Activated T-helper 9 cell treated with anti-CD3 and anti-CD28 coated beads, Interleukin-2, amount 50 U/mL, for 16 hours (primary cell): ENCODE measurements around the gene CTSA.
"Not testable (repeated sequence)": the region's sequence is repeated elsewhere in the genome, so short reads cannot be mapped to it uniquely, and the experiment has no call there.

Experiments
- DNase-seq: peaks from one replicate; pipeline ENCODE4 v3.0.0-alpha.2; 2020; ENCODE audit warnings: low read depth

The CTSA gene

DNA sequence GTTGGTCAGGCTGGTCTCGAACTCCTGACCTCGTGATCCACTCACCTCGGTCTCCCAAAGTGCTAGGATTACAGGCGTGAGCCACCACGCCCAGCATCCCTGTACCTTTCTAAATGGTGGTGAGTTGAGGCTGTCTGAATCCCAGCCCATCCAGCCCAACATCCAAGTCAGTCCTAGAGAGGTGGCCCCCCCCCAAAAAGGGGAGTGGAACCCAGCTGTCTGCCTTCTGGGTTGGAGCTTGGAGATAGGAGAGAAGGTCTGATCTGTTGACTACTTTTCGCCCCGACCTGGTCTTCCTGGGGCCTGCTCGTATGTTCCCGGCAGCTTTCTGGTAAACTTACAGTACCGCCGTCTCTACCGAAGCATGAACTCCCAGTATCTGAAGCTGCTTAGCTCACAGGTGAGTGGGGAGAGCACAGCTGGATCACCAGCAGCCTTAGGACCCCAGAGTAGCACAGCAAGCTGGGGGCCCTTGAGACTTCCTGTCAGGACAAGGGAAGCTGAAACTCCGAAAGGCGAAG, 5.6 kb downstream of the CTSA start:
- DNase-seq = no peak

GRCh38 chr20:45897289-45897688, 6.2 kb downstream of the CTSA start:
- no peak for DNase-seq

DNA sequence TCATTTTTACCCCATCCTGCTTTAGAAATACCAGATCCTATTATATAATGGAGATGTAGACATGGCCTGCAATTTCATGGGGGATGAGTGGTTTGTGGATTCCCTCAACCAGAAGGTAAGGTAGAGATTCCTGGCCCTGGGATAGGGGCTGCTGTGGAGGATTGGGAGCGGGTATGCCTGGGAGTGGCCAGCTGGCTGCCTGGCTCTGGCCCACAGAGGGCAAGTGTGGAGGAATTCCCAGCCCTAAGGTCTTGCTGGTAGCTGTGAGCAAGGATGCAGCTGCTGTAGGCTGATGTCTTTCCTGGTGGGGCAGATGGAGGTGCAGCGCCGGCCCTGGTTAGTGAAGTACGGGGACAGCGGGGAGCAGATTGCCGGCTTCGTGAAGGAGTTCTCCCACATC, 6.6 kb downstream of the CTSA start:
- no peak for DNase-seq

- DNase-seq = no peak
Measured at GRCh38 chr20:45898285-45898684, 7.2 kb downstream of the CTSA start.

- DNase-seq = no peak
Measured at GRCh38 chr20:45899046-45899835, 8.1 kb downstream of the CTSA start.

- not testable (repeated sequence) for DNase-seq
Measured at GRCh38 chr20:45901332-45901731, 10.2 kb downstream of the CTSA start.

DNA sequence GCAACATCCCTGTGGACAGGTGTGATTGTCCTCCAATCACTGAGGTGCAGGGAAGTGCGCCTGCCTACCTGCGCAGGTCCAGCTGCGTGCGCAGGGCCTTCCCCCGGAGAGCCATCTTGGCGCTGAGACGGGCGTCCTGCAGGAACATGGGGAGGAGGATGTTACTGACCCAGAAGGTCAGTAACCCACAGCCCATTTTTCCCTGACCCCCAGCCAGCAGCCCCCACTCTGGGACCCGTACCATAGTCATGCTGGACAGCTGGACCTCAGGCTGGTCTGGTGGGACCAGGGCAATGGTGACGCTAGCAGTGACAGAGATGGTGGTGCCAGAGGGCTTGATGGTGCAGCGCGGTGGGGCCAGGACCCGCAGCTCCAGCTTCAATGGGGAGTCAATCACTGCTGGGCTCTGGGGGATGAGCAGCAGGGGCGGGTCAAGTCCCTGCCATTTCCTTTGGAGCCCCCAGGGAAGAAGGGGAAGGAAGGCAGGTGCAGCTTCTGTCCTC, 11.1 kb downstream of the CTSA start:
- DNase-seq = no peak

DNA sequence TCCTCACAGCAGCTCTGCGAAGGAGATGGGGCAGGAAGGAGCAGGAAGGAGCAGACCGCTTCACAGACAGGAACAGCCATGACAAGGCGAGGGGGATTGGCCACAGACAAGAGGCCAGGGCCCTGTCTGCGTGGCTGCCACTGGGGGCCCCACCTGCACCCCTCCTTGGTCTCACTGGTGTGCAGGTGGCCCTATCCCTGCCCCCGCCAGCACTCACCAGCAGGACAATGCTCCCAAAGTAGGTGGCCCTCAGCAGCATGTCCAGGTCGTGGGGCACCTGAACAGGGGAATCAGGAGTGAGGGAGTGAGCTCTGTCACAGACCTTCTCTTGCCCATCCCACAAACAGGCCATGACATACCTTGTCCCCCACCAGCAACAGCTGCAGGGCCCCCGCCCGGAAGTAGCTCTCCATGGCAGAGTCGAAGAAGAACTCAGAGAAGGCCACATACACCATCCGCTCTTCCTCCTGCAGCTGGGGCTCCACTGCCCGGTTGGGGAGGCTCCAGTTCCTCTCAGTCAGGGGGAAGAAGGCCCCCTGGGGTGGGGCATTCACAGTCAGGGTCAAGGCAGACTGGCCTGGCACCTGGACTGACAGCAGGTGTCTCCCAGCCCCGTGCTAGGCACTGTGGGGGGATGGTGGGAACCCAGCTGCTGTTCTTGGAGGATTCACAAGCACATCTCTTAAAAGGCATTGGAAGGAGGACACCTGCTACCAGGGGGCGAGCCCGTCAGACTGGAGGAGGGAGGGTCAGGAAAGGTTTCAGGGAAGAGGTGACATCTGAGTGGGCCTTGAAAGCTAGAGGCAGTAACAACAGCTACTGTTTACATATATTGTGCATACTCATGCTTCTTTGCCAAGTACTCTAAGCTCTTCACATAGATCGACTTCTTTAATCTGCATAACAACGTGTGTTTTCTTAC, 13.7 kb downstream of the CTSA start:
- DNase-seq = no peak

GRCh38 chr20:45905505-45906079, 14.5 kb downstream of the CTSA start:
- no peak for DNase-seq

DNA sequence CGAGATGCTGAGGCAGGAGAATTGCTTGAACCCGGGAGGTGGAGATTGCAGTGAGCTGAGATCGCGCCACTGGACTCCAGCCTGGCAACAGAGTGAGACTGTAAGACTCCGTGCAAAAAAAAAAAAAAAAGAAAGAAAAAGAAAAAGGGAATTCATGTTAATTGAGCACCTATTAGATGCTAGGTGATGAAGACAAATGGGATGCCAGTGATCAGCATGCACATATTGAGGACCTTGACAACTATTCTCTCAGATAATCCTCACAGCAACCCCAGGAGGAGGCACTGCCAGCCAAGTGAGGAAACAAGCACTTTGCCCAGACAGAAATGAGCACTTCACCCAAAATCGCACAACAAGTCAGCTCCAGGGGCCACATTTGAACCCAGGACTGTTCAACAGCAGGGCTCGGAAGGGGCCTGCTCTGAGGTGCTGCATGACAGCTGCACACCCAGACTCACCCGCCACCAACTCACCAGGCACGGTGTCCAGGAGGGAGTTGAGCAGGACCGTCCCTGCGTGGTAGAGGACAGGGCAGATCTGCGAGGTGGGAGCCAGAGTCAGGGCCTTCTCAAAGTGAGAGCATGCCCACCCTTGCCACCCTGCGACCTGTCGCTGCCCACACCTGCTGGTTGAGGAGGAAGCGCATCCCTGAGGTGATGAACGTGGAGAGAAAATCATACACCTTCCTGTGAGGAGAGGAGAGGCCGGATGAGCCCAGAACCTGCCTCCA, 16.2 kb downstream of the CTSA start:
- DNase-seq = no peak

DNA sequence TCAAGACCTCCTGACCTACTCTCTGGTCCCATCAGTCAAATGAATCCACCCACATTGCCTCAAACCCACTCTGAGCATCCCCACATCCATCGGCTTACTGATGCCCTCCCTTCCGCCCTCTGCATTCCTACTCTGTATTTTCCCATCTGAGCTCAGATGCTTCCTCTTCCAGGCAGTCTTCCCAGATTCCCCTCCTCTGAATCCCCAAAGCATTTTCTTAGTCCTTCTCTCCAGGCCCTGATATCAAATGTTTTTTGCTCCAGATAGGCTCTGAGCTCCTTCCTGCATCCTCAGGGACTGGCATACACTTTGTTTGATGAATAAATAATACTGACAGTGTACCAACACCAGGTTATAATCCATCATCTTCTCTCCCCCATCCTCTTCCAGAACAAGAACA, 16.9 kb downstream of the CTSA start:
- DNase-seq = no peak

DNA sequence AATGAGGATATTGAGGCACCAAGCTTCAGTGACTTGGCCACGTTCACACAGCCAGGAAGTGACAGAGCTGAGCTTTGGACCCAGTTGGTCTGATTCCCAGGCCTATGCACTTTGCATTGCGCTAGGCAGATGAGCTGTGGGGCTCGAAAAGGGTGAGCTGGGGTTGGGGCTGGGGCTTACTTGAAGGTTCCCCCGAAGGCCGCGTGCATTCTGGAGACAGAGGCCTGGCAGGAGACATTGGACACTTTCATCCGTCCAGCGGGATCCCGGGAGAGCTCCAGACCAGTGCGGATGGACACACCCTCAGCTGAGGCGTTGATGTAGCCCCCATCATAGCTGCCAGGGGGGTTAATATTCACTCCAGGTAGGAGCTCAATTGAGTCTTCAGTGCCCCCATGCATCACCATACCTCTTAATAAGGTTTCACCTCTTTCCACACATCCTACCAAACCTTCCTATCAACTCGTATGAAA, 18.2 kb downstream of the CTSA start:
- DNase-seq = no peak

DNA sequence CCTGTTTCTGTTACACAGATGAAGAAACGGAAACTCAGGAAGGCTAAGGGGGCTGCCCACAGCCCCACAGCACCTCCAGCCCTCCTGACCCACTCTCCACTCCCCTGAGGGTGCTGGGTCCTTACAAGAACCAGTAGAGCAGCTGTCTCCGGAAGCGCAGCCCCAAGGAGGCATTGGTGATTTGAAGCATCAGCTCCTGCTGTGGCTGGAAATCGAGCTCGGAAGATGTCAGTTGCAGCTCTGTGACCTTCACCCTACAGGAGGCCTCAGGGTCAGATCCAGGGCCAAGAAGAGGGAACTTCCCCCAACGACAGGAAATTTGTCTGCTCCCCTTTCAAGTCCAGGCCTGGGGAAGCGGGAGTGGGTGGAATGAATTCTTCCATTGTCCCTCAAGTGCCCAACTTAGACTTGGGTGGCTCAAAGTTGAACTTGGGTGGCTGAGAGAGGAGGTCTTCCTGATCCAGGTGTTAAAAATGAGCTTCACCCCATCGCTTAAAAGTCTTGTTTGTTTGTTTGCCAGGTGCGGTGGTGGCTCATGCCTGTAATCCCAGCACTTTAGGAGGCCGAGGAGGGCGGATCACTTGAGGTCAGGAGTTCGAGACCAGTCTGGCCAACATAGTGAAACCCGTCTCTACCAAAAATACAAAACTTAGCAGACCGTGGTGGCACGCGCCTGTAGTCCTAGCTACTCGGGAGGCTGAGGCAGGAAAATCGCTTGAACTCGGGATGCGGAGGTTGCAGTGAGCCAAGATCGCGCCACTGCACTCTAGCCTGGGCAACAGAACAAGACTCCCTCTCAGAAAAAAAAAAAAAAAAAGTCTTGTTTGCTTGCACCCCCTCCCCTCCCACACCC, 18.9 kb downstream of the CTSA start:
- DNase-seq = no peak

DNA sequence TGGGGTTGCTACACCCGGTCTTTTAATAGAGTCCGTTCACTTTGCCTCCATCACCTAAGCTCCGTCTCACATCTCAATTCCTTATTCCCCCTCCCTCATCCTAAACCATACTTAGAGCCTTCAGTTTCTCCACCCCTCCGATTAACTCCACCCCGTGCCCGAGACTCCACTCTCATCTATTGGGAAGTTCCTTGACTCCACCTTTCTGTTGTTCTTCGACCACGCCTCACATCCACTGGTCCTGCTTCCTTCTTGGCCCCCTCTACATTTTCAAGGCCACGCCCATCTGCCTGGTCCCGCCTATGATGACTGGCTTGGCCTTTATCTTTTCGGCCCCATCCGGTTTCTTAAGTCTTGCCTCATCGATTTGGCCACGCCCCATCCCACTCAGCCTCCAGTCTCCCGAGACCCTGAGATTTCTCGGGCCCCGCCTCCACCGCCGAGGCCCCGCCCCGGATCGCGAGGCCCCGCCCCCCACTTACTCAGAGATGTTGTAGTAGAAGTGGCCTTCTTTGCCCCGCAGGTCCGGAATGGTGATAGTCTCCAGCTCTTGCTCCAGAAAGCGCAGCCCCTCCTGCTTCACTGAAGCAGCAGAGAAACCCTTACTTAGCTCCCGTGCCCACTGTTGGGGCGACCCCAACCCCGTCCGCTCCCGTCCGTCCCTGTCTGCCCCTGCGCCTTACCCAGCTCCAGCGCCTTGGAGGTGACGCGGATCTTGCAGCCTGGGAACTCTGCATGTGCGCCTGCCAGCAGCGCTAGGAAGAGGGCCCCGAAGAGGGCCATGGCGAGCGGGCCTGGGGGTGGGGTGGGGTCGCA, 19.7 kb downstream of the CTSA start:
- DNase-seq = peak; percentile 86

DNA sequence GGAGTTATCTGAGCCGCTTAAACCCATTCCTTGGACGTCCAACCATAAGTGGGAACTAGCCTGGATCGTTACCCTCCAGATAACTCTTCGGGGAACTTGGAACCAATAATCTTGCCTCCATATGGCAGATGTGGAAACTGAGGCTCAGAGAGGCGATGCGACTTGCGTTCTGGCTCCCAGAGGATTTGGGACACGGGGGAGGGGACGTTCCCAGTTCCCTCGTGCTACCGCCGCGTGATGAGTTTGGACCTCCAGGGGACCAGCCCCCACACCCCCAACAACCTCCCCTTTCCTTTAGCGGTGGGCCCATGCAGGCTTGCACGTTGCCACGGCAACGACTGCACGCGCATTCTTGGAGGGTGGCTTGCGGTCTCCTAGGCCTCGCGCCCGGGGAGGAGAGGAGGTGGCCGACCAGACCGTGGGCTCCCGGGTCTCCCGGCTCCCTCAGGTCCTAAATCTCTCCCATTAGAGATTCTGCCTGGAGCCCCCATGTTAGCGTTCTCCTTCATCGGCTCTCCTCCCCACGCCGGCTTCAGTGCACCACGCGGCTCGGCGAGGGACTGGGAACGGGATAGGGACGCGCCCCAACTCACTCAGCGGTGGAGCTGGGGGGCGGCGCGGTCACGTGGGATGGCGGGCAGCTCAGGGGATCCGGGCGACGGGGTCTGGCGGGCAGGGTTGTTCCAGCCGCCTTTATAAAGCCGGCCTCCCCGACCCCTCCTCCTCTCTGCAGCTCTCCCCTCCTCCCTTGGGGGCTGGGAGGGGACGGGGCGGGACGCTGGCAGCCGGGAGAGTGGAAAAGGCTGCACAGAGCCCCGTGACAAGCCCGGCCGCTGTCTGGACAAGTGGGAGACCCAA, 20.6 kb downstream of the CTSA start, which contains the start of gene PLTP:
Gene PLTP, minus strand, starts transcription at position 670 of the 858 bp plus-strand sequence. CDS start 703 bp downstream, outside the sequence.
- DNase-seq = no peak

- no peak for DNase-seq
Measured at GRCh38 chr20:45912344-45912682, 21.2 kb downstream of the CTSA start.

DNA sequence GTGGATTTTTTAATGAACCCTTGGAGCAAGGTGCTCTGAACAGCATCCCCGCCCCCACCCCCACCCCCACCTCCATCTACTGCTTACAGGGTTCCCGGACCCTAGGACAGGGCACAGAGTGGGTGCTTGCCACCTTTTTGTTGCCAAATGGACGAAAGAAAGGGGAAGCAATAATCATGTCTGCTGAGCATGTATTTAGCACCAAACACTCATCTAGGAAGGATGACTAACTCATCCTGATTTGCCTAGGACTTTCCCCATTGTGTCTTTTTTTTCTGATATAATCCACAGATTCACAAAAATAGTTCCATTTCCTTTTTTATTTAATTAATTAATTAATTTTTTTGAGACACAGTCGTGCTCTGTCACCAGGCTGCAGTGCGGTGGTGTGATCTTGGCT, 22.0 kb downstream of the CTSA start:
- no peak for DNase-seq

- no peak for DNase-seq
Measured at GRCh38 chr20:45917790-45918141, 26.6 kb downstream of the CTSA start.
